Endothelial cell of umbilical vein (primary cell): Measurements from ENCODE around the gene DCDC1.

Source experiments
- CTCF ChIP-seq, 2 donors: IDR thresholded peaks; 1 replicate in 1 of 2; 2 replicates in 1 of 2; pipeline ENCODE4 v1.5.1; 2011; ENCODE audit warnings: low read length in 2 of 2, mild to moderate bottlenecking in 2 of 2, moderate library complexity in 2 of 2, control low read depth in 1 of 2, inconsistent platforms in 1 of 2, low read depth in 1 of 2; ENCODE audit not compliant: insufficient read depth in 1 of 2; ENCODE audit errors: extremely low read depth in 1 of 2
- EZH2 ChIP-seq: IDR thresholded peaks from 2 replicates; pipeline ENCODE4 v1.6.1; 2012; ENCODE audit warnings: borderline replicate concordance, low read depth, mild to moderate bottlenecking, moderate library complexity, low read length, inconsistent platforms; ENCODE audit not compliant: severe bottlenecking
- JUN ChIP-seq: IDR thresholded peaks from 2 replicates; pipeline ENCODE4 v1.6.1; 2011; ENCODE audit warnings: borderline replicate concordance, low read depth; ENCODE audit not compliant: insufficient read length, insufficient read depth
- MAX ChIP-seq: IDR thresholded peaks from 2 replicates; pipeline ENCODE4 v1.6.1; 2011; ENCODE audit not compliant: insufficient read depth, insufficient read length
- POLR2A ChIP-seq: IDR thresholded peaks from 2 replicates; pipeline ENCODE4 v1.6.1; 2012; ENCODE audit warnings: low read depth, mild to moderate bottlenecking, control low read depth, low read length
- POLR2AphosphoS5 ChIP-seq: IDR thresholded peaks from 2 replicates; pipeline ENCODE4 v1.6.1; 2012; ENCODE audit warnings: low read depth, mild to moderate bottlenecking, control low read depth, low read length, moderate library complexity; ENCODE audit not compliant: insufficient read depth

- TF ChIP-seq POLR2AphosphoS5 (peak; percentile 79), JUN (no peak), CTCF (IDR thresholded peaks at IDR 0.05; ENCODE audit: extremely low read depth in 1 of 2, insufficient read depth in 1 of 2, low read depth in 1 of 2, low read length in 2 of 2) (no peak), POLR2A (peak; percentile 83), MAX (no peak), EZH2 (no peak)
These were observed at the start of gene DCDC1, which contains the start of gene DNAJC24 for GRCh38 chr11:31369348-31370329.
